CD4-positive, alpha-beta T cell (primary cell): ENCODE measurements around the gene CCDC187. TPM values are rescaled to one million over a fixed set of nuclear protein-coding genes. Genes with fewer than 3 reads are reported as not detected.

Experiments used
- ATAC-seq: fragments of 200-7000 bp; cut with Tn5 transposase; one replicate; pipeline ENCODE4 v1.10.0; 2022; ENCODE audit warnings: mild to moderate bottlenecking; ENCODE audit not compliant: poor library complexity
- CTCF ChIA-PET: fragments of 350-600 bp; sonication (Branson Sonifier 250); formaldehyde crosslinking; loops from one replicate; lab custom pipeline; 2021; ENCODE audit warnings: antibody characterized with exemption, inconsistent platforms; lab: Charles Lee
- POLR2A ChIA-PET: fragments of 350-600 bp; sonication (Branson Sonifier 250); formaldehyde crosslinking; loops from one replicate; lab custom pipeline; 2021; ENCODE audit warnings: antibody characterized with exemption, inconsistent platforms; lab: Charles Lee
- DNase-seq, 14 experiments: peaks; one replicate each; pipeline ENCODE4 v3.0.0-alpha.2; 2013 to 2020; ENCODE audit warnings: mixed read lengths in 2 of 14
- H3K27ac ChIP-seq, 2 donors: one replicate each; pipeline versions ENCODE4 v1.5.1 to v1.7.0; 2013; ENCODE audit warnings: low read length in 2 of 2, low read depth in 1 of 2, mild to moderate bottlenecking in 1 of 2
- H3K27me3 ChIP-seq, 2 experiments: 1 replicate in 1 of 2; 2 replicates in 1 of 2; pipeline versions ENCODE4 v1.6.1 to v1.7.0; 2013; ENCODE audit warnings: low read length in 2 of 2, control low read depth in 1 of 2, mild to moderate bottlenecking in 1 of 2, moderate library complexity in 1 of 2; ENCODE audit not compliant: insufficient read depth in 2 of 2, control insufficient read depth in 1 of 2
- H3K36me3 ChIP-seq: one replicate; pipeline ENCODE4 v1.6.1; 2013; ENCODE audit warnings: low read length, control low read depth; ENCODE audit not compliant: insufficient read depth
- H3K4me1 ChIP-seq: one replicate; pipeline ENCODE4 v1.6.1; 2013; ENCODE audit warnings: low read length, control low read depth; ENCODE audit not compliant: insufficient read depth
- H3K4me3 ChIP-seq: one replicate; pipeline ENCODE4 v1.5.1; 2013; ENCODE audit warnings: mild to moderate bottlenecking, low read length, moderate library complexity
- H3K9me3 ChIP-seq, 2 experiments: 1 replicate in 1 of 2; 2 replicates in 1 of 2; pipeline versions ENCODE4 v1.6.1 to v1.7.0; 2013; ENCODE audit warnings: low read length in 2 of 2, mild to moderate bottlenecking in 2 of 2, control low read depth in 1 of 2, moderate library complexity in 1 of 2; ENCODE audit not compliant: control insufficient read depth in 1 of 2, insufficient read depth in 1 of 2
- H3K27ac Mint-ChIP-seq: one replicate; pipeline ENCODE4 v1.8.0; 2020; ENCODE audit warnings: mixed read lengths
- H3K27me3 Mint-ChIP-seq: one replicate; pipeline ENCODE4 v1.8.0; 2021; ENCODE audit warnings: mixed read lengths
- H3K36me3 Mint-ChIP-seq: one replicate; pipeline ENCODE4 v1.8.0; 2021; ENCODE audit warnings: low read depth, mixed read lengths
- H3K4me1 Mint-ChIP-seq: one replicate; pipeline ENCODE4 v1.8.0; 2021; ENCODE audit warnings: low read depth, mixed read lengths
- H3K4me3 Mint-ChIP-seq: one replicate; pipeline ENCODE4 v1.8.0; 2020; ENCODE audit warnings: mild to moderate bottlenecking, mixed read lengths
- H3K9me3 Mint-ChIP-seq: one replicate; pipeline ENCODE4 v1.8.0; 2020; ENCODE audit warnings: mixed read lengths
- intact Hi-C, 2 experiments: fragments of 100-400 bp; cut with DNase I in 1 of 2; cut with micrococcal nuclease in 1 of 2; formaldehyde crosslinking; loops; one replicate each; pipeline versions ENCODE4 v1.15.1 to v1.9.0; 2023 to 2025; cut with DNase I, micrococcal nuclease
- total RNA-seq, 174 experiments: library from RNA in 2 of 174; stranded (reverse) in 2 of 174; gene quantifications; one replicate each; pipeline ENCODE4 v1.2.3 and lab custom pipeline; 2021 to 2026
- TF ChIP-seq, protein P1 (sequence below): fragments of 200-600 bp; IDR thresholded peaks from one replicate; pipeline ENCODE4 v1.8.0; 2022; ENCODE audit warnings: antibody characterized with exemption, mild to moderate bottlenecking

CCDC187 gene
- total RNA-seq, 2 experiments from 2014 or later: not detected

DNA sequence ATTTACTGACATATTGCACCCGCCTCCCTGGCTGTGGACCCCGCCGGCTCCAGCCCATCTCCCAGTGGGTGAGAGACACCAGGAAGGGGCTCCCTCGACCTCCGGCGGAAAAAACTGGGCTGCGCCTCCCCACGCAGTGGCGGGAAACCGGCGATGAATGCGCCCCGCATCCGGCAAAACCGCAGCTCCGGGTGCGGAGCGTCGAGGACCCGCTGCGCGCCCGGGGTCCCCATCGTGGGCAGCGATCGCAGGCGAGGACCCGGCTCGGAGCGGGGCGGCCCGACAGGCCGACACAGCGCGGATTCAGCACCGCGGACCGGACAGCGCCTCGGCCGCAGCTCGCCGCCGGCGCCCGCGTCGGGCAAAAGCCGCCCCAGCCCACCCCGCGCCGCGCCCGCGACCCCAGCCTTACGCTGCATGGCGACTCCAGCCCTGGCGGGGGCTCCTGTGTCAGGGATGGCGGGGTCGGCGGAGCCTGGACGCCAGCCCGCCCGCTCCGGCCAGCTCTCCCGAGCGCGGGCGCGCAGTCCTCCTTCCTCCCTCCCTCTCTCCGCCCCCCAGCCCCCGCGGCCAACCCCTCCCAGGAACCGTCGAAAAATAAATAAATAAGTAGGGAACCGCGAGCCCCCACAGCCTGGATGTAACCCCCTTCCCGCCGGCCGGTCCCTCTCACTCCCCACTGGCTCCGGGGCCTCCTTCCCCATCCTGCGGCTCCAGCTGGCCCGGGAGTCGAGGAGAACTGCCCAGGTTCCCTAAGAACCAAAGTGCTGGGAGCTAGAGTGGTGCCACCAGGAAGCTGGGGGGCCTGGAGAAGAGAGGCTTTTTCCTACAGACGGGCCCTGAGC, 102.1 kb downstream of the CCDC187 start:
- Mint-ChIP-seq H3K27ac (no peak overlapping the region), H3K4me1 (no peaks in the 10 kb centered on the region), H3K9me3 (no peaks in the 10 kb centered on the region), H3K27me3 (peaks cover 40% of the 10 kb centered on the region), H3K36me3 (peaks cover 5% of the 10 kb centered on the region), H3K4me3 (no peak overlapping the region)
- DNase-seq: peak in 1 of 14 experiments; percentile 41
- Histone ChIP-seq H3K9me3 (peaks cover 0 to 63% of the 10 kb centered on the region in 2 experiments), H3K27me3 (peaks cover 62% of the 10 kb centered on the region in 2 experiments), H3K4me3 (no peak overlapping the region), H3K27ac (no peak overlapping the region), H3K36me3 (no peaks in the 10 kb centered on the region), H3K4me1 (no peaks in the 10 kb centered on the region)
- CTCF ChIA-PET: no interaction called here
- intact Hi-C loops: no loop called here
- TF ChIP-seq, protein P1, sequence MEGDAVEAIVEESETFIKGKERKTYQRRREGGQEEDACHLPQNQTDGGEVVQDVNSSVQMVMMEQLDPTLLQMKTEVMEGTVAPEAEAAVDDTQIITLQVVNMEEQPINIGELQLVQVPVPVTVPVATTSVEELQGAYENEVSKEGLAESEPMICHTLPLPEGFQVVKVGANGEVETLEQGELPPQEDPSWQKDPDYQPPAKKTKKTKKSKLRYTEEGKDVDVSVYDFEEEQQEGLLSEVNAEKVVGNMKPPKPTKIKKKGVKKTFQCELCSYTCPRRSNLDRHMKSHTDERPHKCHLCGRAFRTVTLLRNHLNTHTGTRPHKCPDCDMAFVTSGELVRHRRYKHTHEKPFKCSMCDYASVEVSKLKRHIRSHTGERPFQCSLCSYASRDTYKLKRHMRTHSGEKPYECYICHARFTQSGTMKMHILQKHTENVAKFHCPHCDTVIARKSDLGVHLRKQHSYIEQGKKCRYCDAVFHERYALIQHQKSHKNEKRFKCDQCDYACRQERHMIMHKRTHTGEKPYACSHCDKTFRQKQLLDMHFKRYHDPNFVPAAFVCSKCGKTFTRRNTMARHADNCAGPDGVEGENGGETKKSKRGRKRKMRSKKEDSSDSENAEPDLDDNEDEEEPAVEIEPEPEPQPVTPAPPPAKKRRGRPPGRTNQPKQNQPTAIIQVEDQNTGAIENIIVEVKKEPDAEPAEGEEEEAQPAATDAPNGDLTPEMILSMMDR: no peak
- ATAC-seq: no peak
- POLR2A ChIA-PET: no interaction called here

DNA sequence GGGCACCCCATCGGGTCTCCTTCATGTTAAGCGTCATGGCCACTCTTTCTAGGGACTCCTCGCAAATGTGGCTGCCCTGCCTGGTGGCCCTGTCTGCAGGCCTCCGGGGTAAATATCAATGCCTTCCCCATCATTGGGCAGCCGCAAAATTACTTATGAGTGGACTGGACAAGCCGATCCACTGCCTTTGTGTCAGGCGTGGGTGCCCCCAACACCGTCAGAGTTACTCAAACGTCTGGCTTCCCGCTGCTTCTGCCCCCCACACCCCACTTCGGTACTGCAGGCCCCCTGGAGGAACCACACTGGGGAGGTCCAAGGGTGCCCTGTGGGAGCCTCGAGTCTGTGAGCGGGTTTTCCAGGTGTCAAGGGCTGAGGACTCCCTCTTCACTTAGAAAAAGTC, 102.7 kb downstream of the CCDC187 start:
- no peak overlapping the region for H3K4me3 ChIP-seq
- H3K27ac ChIP-seq: no peak overlapping the region
- Mint-ChIP-seq H3K9me3 (no peaks in the 10 kb centered on the region), H3K27ac (no peak overlapping the region), H3K36me3 (no peaks in the 10 kb centered on the region), H3K27me3 (peaks cover 46% of the 10 kb centered on the region), H3K4me1 (no peaks in the 10 kb centered on the region), H3K4me3 (no peak overlapping the region)
- DNase-seq: no peak
- no peaks in the 10 kb centered on the region for H3K36me3 ChIP-seq
- no peak for ATAC-seq
- POLR2A ChIA-PET: no interaction called here
- intact Hi-C loops: no loop called here
- peaks cover 67 to 68% of the 10 kb centered on the region in 2 experiments for H3K27me3 ChIP-seq
- peaks cover 0 to 69% of the 10 kb centered on the region in 2 experiments for H3K9me3 ChIP-seq
- TF ChIP-seq, protein P1: no peak
- H3K4me1 ChIP-seq: no peaks in the 10 kb centered on the region
- CTCF ChIA-PET: no interaction called here

- intact Hi-C loops: no loop called here
- no peaks in the 10 kb centered on the region for H3K9me3 Mint-ChIP-seq
- peaks cover 72 to 75% of the 10 kb centered on the region in 2 experiments for H3K27me3 ChIP-seq
- peaks cover 48% of the 10 kb centered on the region for H3K27me3 Mint-ChIP-seq
- DNase-seq (no peak), ATAC-seq (no peak)
- TF ChIP-seq, protein P1: no peak
- ChIA-PET POLR2A (no interaction called here), CTCF (no interaction called here)
- H3K4me3 Mint-ChIP-seq: no peak overlapping the region
- H3K9me3 ChIP-seq: peaks cover 0 to 65% of the 10 kb centered on the region in 2 experiments
- H3K4me1 Mint-ChIP-seq: no peaks in the 10 kb centered on the region
- H3K4me1 ChIP-seq: no peaks in the 10 kb centered on the region
- H3K36me3 ChIP-seq: no peaks in the 10 kb centered on the region
- no peak overlapping the region for H3K27ac Mint-ChIP-seq
- no peak overlapping the region for H3K27ac ChIP-seq
- no peak overlapping the region for H3K4me3 ChIP-seq
- no peaks in the 10 kb centered on the region for H3K36me3 Mint-ChIP-seq
Measured at GRCh38 chr9:136200424-136200823, 103.5 kb downstream of the CCDC187 start.

Other genes starting within 250 kb of the CCDC187 start
- gene NACC2, start 208.8 kb downstream of the CCDC187 start, total RNA-seq: 1 to 10 TPM; 2.1 to 2.7 TPM
- gene TMEM250, start 185.2 kb downstream of the CCDC187 start, total RNA-seq: 1 to 10 TPM; 6.5 to 7.9 TPM
- under 1 TPM; 0.11 to 0.16 TPM for gene LHX3, start 99.0 kb downstream of the CCDC187 start, total RNA-seq
- gene QSOX2, start 58.3 kb downstream of the CCDC187 start, total RNA-seq: 10 to 100 TPM; 14.4 TPM
- gene GPSM1, start 23.4 kb upstream of the CCDC187 start, total RNA-seq: 1 to 10 TPM; 7.7 to 8.6 TPM
- gene DNLZ, start 59.6 kb upstream of the CCDC187 start, total RNA-seq: 10 to 100 TPM; 15.4 to 17.0 TPM
- gene CARD9, start 69.6 kb upstream of the CCDC187 start, total RNA-seq: under 1 TPM; 0.36 to 0.64 TPM
- gene SNAPC4, start 96.1 kb upstream of the CCDC187 start, total RNA-seq: 1 to 10 TPM; 7.7 to 8.0 TPM
- gene ENTR1, start 106.5 kb upstream of the CCDC187 start, total RNA-seq: 10 to 100 TPM; 37.7 to 43.2 TPM
- gene PMPCA, start 106.6 kb upstream of the CCDC187 start, total RNA-seq: 100 to 1,000 TPM; 107 to 109 TPM
- 10 to 100 TPM; 17.2 to 19.4 TPM for gene INPP5E, start 135.8 kb upstream of the CCDC187 start, total RNA-seq
- 10 to 100 TPM; 73.0 to 75.0 TPM for gene SEC16A, start 178.9 kb upstream of the CCDC187 start, total RNA-seq
- 10 to 100 TPM; 30.8 to 34.2 TPM for gene NOTCH1, start 242.0 kb upstream of the CCDC187 start, total RNA-seq